HG03066 (cell line): ENCODE data around the gene LRRC7.

Experiments used
- ATAC-seq: cut with Tn5 transposase; IDR thresholded peaks from one replicate; pipeline ENCODE4 v1.9.1; 2021; ENCODE audit warnings: low read depth; ENCODE audit not compliant: unreplicated experiment

LRRC7 gene

GRCh38 chr1:69567652-69568420 is at the start of gene LRRC7:
LRRC7 (plus strand) TSS chr1:69567922; CDS start chr1:69568640, 718 bp downstream.
- no peak for ATAC-seq

- ATAC-seq = no peak
Measured at GRCh38 chr1:69519006-69519405, 48.7 kb upstream of the LRRC7 start.

GRCh38 chr1:69520326-69520725 is 47.4 kb upstream of the LRRC7 start:
- no peak for ATAC-seq

GRCh38 chr1:69523032-69523431 is 44.7 kb upstream of the LRRC7 start:
- ATAC-seq = no peak

DNA sequence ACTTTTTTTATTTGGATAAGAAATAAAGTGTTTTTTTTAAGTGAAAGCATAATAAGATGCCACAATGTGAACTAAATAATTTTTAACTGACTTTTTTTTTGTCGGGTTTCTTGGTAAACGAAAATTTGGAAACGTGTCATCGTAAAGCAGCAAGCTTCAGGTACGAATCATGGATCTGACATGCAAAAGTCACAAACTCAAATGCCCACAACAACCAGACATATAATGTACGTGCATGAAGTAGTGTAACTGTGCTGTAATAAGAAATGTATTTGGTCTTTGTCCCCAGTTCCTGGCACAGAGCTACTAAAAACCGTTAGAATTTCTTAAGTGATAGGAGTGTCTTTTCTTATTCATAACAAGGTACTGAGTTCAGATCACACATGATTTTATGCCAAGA is 44.3 kb upstream of the LRRC7 start:
- ATAC-seq = no peak

- no peak for ATAC-seq
Measured at GRCh38 chr1:69524015-69524414, 43.7 kb upstream of the LRRC7 start.

DNA sequence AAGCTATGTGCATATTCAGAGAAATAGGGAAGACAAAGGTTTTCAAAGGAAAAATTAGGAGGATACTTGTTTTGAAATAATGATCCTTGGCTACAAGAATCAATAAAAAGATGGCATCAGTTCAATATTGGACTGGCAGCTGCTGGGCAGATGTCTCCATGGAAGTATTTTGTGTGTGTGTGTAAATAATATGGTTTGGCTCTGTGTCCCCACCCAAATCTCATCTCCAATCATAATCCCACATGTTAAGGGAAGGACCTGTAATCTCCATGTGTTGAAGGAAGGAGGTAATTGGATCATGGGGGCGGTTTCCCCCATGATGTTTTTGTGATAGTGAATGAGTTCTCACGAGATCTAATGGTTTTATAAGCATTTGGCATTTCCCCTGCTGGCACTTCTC is 40.4 kb upstream of the LRRC7 start:
- no peak for ATAC-seq

GRCh38 chr1:69528376-69528775 is 39.3 kb upstream of the LRRC7 start:
- ATAC-seq = no peak

GRCh38 chr1:69533343-69533742 is 34.4 kb upstream of the LRRC7 start:
- no peak for ATAC-seq

DNA sequence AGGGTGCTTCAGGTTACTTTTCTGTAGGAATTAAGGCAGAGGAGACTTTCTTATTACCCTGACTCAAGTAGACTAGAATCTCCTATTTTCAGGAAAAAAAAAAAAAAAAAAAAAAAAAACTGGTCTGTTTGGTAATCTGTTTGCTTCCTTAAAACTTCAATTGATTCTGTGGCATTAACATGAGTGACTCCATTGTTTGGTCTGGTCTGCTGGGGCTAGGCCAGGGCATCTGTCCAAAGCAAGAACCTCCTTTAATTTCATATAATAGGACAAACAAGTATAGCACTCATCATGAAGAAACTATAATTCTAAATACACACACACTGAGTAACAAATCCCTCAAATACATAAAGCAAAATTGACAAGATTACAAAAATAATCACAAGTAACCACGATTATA is 32.9 kb upstream of the LRRC7 start:
- no peak for ATAC-seq

DNA sequence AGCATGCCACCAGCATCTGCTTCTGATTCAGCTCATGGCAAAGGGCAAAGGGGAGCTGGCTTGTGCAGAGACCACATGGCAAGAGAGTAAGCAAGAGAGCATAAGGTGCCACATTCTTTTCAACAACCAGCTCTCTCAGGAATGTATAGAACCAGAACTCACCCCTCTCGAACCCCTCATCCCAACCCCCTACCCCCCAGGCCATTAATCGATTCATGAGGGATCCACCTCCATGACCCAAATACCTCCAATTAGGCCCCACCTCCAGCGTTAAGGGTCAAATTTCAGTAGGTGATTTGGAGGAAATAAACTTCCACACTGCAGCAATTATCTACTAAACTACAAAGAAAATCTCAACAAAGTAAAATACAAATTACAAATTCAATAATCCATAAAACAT is 32.2 kb upstream of the LRRC7 start:
- ATAC-seq = no peak

DNA sequence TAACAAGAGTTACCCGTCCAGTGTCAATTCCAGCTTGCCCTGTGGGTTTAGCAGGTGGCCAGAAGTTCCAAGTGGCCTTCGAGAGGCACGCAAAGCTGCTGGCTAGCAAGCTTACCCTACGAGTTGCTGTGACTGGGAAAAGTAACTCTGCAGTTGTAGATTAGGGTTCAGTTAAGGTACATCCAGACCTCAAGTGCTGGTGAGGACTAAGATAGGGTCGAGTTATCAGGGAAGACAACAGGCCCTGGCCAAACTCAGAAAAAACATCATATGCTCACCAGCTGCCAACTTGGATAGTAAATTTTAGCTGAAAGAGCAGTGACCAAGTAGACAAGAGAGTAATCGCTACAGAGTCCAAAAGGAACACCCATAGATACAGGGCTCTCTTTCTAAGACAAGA is 27.7 kb upstream of the LRRC7 start:
- ATAC-seq = no peak

GRCh38 chr1:69551476-69552324 is 16.0 kb upstream of the LRRC7 start:
- ATAC-seq = no peak

GRCh38 chr1:69553726-69554125 is 14.0 kb upstream of the LRRC7 start:
- ATAC-seq = no peak

- no peak for ATAC-seq
Measured at GRCh38 chr1:69568421-69569174, 876 bp downstream of the LRRC7 start.

GRCh38 chr1:69569175-69569541 is 1.4 kb downstream of the LRRC7 start:
- ATAC-seq = no peak

DNA sequence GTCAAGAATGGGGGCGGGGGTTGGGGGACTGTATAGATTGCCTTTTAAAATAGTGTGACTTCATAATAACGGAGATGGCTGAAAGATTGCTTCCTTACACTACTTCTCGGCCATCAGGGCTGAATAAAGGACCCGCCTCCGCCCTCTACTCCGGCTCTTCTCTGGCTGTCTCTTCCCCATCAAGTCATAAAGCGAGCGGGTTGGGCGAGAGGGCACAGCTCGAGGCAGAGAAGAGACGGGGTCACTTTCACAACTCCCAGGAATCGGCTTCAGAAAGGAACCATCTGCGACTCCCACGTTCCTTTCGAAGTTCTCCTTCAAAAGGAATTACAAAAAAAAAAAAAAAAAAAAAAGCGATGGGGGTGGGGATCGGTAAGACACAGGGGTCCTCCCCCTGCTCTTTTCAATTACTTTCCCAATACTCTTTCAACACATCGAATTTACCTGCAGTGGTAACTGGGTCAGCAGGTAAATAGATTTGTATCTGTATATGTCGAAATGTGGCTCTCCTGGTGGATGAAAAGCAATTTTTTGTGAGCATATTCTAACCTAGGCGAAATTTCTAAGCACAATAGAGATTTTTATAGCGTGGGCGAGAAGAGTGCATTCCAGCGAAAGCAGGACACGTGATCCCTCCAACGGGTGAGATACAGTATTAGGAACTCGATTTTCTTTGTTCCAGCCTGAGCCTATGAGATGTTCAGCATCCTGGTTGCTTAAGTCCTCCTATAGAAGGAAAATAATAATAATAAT is 2.0 kb downstream of the LRRC7 start:
- ATAC-seq = no peak

DNA sequence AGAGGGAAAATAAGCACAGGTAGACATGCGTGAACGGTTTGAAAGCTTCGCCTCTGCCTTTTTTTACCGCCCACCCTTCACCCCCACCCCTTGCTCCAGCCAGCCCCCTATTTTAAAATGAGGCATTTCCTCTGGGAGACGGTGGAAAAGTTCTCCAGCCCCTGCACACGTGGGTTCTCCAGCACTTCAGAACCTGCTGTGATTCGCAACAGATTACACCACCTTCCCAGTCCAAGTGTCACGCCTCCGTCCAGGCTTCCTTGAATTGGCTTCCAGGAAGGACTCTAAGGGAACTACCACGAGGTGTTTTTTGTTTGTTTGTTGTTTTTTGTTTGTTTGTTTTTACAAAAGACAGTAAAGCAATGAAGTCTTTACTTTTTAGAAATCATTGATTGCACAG is 2.6 kb downstream of the LRRC7 start:
- ATAC-seq = no peak

DNA sequence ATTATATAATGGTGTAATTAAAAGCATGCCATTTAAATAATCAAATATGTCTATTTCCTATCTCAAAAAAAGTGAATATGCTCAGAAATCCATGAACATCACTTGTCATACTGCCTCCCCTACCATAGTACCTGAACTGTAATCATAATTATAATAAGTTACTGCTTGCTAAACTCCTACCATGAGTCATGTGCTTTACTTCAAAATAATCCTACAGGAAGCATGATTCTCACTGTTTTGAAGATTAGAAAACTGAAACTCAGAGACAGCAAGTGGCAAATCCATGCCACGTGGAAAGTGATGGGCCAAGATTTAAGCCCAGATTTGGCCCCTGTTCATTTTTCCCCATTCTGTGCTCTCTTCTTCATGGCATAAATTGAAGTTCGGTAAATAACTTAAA is 5.2 kb downstream of the LRRC7 start:
- ATAC-seq = no peak

- ATAC-seq = no peak
Measured at GRCh38 chr1:69573911-69574310, 6.2 kb downstream of the LRRC7 start.

GRCh38 chr1:69585666-69586065 is 17.9 kb downstream of the LRRC7 start:
- no peak for ATAC-seq
